ENCODE data around the gene PHOSPHO1. TPM values are rescaled to one million over a fixed set of nuclear protein-coding genes. Genes with fewer than 3 reads are reported as not detected.
A peak's percentile ranks its signal among the peaks of the same experiment; 100 is the strongest.

PHOSPHO1 gene
- total RNA-seq, 2 experiments from 2014 or later, result not detected

DNA sequence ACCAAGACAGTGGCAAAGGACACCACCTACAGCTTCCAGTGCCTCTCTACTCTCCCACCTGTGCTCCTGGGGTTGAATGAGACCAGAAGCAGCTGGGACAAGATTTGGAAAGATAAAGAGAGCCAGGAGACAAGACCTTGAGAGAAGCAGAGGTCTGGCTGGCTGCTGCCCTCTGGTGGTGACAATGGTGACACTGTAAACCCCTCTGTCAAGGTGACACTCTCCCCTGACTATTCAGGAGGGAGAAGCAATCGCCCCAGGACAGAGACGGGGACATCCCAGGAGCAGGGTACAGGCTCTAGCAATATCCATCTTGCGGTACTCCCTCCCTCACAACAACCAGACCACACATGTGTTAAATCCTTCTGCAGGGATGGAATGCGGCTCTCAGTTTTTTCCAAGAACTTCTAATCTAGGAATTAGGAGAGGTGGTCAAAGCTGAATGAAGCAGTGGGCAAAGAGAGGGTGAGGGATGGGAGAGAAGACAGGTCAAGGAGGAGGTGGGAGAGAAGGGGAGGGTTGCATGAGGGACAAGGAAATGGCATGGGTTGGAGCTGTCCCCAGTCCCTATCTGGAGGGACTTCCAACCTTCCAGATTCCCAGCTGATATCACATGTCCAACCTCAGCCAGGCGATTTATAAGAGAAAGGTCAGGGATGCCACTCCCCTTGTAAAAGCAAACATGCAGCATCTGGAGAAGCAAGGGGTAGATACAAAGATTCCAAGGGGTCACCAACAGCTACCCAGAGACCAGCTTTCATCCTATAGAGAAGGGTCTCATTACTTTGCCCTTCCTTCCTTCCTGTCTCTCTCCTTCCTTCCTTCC lies 2.9 kb downstream of the PHOSPHO1 start:
- Mint-ChIP-seq H3K4me1 (peaks cover 21% of the 10 kb centered on the region), H3K27ac (no peak overlapping the region)
- peak; percentile 45 for ATAC-seq

DNA sequence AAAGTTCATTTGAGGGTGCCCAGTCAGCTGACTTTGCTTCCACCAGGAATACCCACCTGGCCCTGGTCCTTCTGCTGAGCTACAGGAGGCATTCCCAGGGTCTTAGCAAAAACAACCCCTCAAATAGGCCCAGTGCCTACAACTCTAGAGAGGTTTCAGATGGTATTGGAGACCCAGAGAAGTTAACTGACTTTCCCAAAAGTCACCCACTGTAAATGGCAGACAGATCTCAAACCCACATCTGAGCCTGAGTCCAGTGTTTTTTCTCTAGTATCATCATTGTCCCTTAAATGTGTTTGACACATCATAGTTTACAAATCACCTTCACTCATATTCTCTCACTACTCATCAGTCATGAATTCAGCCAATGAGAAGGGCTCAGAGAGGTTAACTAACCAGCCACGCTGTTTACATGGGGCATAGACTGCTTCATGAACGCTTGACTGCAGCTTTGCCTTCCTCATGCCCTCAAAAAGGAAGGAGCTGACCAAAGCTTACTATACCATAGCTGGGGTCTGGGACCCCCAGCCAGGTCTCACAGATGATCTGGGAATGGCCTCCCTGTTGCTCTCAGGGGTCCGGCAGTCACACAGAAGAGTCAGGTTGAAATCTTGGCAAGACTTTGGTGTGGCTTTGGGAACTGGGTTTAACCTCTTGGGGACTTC lies 3.7 kb downstream of the PHOSPHO1 start:
- ATAC-seq, result no peak
- CTCF ChIA-PET, result interaction anchor here (0.7 to 7.0 kb wide), 20 partner anchors 9 to 478 kb away, joined by 3 to 61 read pairs (median 4); partner anchors contain the start of genes ABI3 and GNGT2
- intact Hi-C loops (cut with DNase I, micrococcal nuclease), result loop anchor here (1.0 to 5.0 kb wide), 4 partner anchors 16 to 65 kb away; partner anchors contain the start of genes ABI3 (in 1 of the 2) and GNGT2 (in 1 of the 2)
- POLR2A ChIA-PET, result interaction anchor here (0.5 to 0.7 kb wide), 2 partner anchors 9 to 34 kb away, joined by 3 read pairs; no protein-coding TSS in a partner anchor
- Mint-ChIP-seq H3K4me3 (no peak overlapping the region), H3K27ac (no peak overlapping the region), H3K9me3 (ENCODE audit: low read depth) (no peaks in the 10 kb centered on the region), H3K4me1 (peaks cover 21% of the 10 kb centered on the region), H3K36me3 (ENCODE audit: low read depth) (peaks cover 13% of the 10 kb centered on the region), H3K27me3 (peaks cover 25% of the 10 kb centered on the region)
- DNase-seq, result no peak

More for the DNA sequence above, 2.9 kb downstream of the PHOSPHO1 start:
- POLR2A ChIA-PET, result interaction anchor here (0.5 kb wide), 1 partner anchor 12 kb away, joined by 3 read pairs; no protein-coding TSS in a partner anchor
- H3K9me3 Mint-ChIP-seq (ENCODE audit: low read depth), result no peaks in the 10 kb centered on the region
- intact Hi-C loops (cut with DNase I, micrococcal nuclease), result loop anchor here (1.0 to 5.0 kb wide), 4 partner anchors 17 to 65 kb away; partner anchors contain the start of genes ABI3 (in 1 of the 2) and GNGT2 (in 1 of the 2)
- CTCF ChIA-PET, result interaction anchor here (0.5 to 7.0 kb wide), 26 partner anchors 9 to 987 kb away, joined by 3 to 61 read pairs (median 4); partner anchors contain the start of genes ABI3 and GNGT2
- DNase-seq, result peak; percentile 89
- no peak overlapping the region for H3K4me3 Mint-ChIP-seq
- peaks cover 25% of the 10 kb centered on the region for H3K27me3 Mint-ChIP-seq
- peaks cover 7% of the 10 kb centered on the region for H3K36me3 Mint-ChIP-seq (ENCODE audit: low read depth)

DNA sequence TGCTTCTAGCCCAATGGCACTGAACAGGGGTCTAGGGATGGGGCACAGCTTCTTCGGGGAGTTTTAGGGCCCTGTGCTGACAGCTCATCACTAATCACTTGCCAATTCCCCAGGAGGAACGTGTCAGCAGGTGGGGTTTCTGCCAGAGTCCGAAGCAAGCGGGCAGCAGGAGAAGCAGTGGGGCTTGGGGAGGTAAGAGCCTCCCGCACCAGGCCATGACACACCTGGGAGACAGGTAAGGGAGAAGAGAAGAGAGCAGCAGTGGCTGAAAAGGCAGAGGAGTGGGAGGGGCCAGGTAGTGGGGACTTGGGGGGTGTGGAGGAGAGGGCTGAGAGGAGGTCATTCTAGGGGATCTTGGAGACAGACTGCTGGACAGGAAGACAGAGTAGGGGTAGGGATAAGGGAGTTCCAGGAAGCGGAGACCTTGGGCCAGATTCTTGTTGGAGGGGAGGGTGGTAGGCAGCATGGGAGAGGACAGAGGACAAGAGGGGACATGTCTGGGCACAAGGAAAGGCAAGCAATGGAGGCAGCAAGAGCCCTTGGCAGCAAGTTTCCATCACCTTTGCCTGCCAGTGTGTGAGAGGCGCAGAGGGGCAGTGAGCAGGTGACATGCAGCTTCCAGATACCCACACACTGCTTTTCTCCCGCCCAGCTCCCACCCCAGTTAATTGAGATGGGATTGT lies 4.9 kb downstream of the PHOSPHO1 start:
- Mint-ChIP-seq H3K4me3 (no peak overlapping the region), H3K27ac (no peak overlapping the region)

DNA sequence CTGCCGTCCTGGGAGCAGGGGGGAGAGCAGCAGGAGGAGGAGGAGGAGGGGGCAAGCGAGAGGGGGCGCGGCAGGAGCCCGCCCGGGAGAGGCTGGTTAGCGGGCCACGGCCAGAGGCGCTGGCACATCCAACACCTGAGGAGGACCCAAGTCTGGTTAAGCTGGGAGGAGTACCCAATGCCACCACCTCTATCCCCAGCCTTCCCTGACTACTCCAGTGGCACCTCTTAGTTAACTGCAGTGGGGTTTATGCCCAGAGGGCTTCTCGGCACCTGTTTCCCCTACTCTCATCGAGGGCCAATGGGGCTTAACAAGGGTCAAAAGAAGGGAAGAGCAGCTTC lies 5.6 kb downstream of the PHOSPHO1 start:
- intact Hi-C loops (cut with DNase I, micrococcal nuclease), result loop anchor here in 1 of 2 experiments (5.0 kb wide), 1 partner anchor 67 kb away; no protein-coding TSS in a partner anchor
- peaks cover 21% of the 10 kb centered on the region for H3K36me3 Mint-ChIP-seq (ENCODE audit: low read depth)
- ChIA-PET CTCF (interaction anchor here (0.6 to 5.1 kb wide), 12 partner anchors 10 to 605 kb away, joined by 3 to 61 read pairs (median 4); partner anchors contain the start of genes ABI3 and GNGT2), POLR2A (no interaction called here)
- H3K27me3 Mint-ChIP-seq, result peaks cover 22% of the 10 kb centered on the region
- H3K27ac Mint-ChIP-seq, result no peak overlapping the region
- ATAC-seq (no peak), DNase-seq (no peak)
- peaks cover 17% of the 10 kb centered on the region for H3K4me1 Mint-ChIP-seq
- peak overlapping the region; percentile 42 for H3K4me3 Mint-ChIP-seq
- H3K9me3 Mint-ChIP-seq (ENCODE audit: low read depth), result no peaks in the 10 kb centered on the region

More for the DNA sequence above, 4.9 kb downstream of the PHOSPHO1 start:
- DNase-seq (no peak), ATAC-seq (no peak)
- Mint-ChIP-seq H3K9me3 (ENCODE audit: low read depth) (no peaks in the 10 kb centered on the region), H3K4me1 (peaks cover 17% of the 10 kb centered on the region), H3K36me3 (ENCODE audit: low read depth) (peaks cover 17% of the 10 kb centered on the region), H3K27me3 (peaks cover 22% of the 10 kb centered on the region)
- intact Hi-C loops (cut with DNase I, micrococcal nuclease), result loop anchor here in 1 of 2 experiments (2.0 to 5.0 kb wide), 3 partner anchors 15 to 67 kb away; partner anchors contain the start of genes ABI3 and GNGT2
- POLR2A ChIA-PET, result interaction anchor here (0.7 kb wide), 1 partner anchor 33 kb away, joined by 3 read pairs; no protein-coding TSS in a partner anchor
- CTCF ChIA-PET, result interaction anchor here (0.6 to 7.0 kb wide), 9 partner anchors 11 to 604 kb away, joined by 3 to 61 read pairs (median 6); partner anchors contain the start of genes ABI3 and GNGT2

DNA sequence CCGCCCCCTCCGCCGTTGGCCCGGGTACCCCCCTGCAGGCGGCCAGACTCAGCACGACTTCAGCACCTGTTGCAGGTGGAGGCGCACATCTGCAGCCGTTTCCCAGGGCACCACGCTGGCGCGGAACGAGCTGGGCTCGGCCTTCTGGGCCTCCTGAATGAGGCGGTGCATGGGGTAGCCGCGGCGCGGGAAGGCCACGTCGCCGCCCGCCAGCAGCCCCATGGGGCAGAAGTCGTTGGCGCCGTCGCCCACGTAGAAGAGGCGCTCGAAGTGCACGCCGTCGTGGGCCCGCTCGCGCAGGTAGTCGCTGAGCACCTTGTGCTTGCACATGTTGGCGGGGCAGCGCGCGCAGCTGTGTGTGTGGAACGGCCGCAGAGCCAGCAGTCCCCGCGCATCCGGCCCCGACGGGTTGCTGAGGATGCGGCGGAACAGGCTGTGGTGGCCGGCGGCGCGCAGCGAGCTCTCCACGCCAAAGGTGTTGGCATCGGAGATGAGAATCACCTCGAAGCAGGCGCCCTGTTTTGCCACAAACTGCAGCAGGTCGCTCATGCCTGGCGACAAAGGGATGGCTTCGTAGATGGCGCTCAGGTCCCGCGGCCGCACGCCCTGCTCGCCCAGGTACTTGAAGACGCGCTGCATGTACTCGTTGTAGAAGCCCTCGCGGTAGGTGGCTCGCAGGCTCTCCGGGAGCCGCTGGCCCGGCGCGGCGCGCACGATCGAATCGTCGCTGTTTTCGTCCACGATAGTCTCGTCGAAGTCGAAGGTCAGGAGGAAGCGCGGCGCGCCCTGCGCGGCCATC lies 6.2 kb downstream of the PHOSPHO1 start:
- peak overlapping the region; percentile 42 for H3K4me3 Mint-ChIP-seq
- peaks cover 25% of the 10 kb centered on the region for H3K36me3 Mint-ChIP-seq (ENCODE audit: low read depth)
- DNase-seq, result peak; percentile 73
- intact Hi-C loops (cut with DNase I, micrococcal nuclease), result no loop called here
- ATAC-seq, result peak; percentile 45
- no peak overlapping the region for H3K27ac Mint-ChIP-seq
- H3K9me3 Mint-ChIP-seq (ENCODE audit: low read depth), result no peaks in the 10 kb centered on the region
- H3K27me3 Mint-ChIP-seq, result peaks cover 18% of the 10 kb centered on the region
- peaks cover 21% of the 10 kb centered on the region for H3K4me1 Mint-ChIP-seq
- POLR2A ChIA-PET, result interaction anchor here (0.6 kb wide), 1 partner anchor 338 kb away, joined by 6 read pairs; no protein-coding TSS in a partner anchor
- CTCF ChIA-PET, result interaction anchor here (0.5 to 5.1 kb wide), 16 partner anchors 9 to 833 kb away, joined by 3 to 61 read pairs (median 4); partner anchors contain the start of genes ABI3 and GNGT2

DNA sequence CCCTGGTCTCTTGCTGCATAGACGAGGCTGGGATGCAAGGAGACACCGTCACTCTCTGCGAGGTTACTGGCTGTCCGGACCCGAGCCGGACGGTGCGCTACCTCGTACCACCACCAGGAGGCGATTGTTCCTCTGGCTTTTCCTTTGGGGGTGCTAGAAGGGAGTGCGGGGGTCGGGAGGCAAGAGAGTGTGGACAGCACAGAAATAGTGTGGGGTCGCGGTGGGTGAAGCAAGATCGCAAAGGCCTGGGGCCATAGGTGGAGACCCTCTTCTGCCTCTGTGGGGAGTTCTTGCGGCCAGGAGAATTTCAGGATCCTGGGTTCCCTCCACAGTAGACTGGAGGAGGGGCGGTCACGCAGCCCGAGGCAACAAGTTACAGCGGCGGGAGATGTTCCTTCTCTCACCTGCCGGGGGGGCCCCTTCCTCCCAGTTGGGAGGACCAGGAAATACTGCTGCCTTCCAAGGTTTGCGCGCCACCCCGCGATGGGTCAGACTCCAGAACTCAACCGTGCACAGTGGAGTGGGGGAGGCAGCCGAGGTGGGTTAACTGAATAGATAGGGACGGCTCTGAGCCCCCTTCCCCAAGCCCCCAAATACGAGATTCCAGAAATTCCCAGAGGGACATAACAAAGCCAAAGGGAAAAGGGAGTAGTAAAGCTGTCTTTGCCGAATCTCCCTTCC lies 6.9 kb downstream of the PHOSPHO1 start:
- H3K36me3 Mint-ChIP-seq (ENCODE audit: low read depth), result peaks cover 31% of the 10 kb centered on the region
- ATAC-seq, result peak; percentile 45
- ChIA-PET POLR2A (interaction anchor here (0.6 kb wide), 1 partner anchor 339 kb away, joined by 6 read pairs; no protein-coding TSS in a partner anchor), CTCF (interaction anchor here (0.7 to 5.1 kb wide), 13 partner anchors 9 to 832 kb away, joined by 3 to 61 read pairs (median 4); partner anchors contain the start of genes ABI3 and GNGT2)
- no peaks in the 10 kb centered on the region for H3K9me3 Mint-ChIP-seq (ENCODE audit: low read depth)
- H3K27ac Mint-ChIP-seq, result peak overlapping the region; percentile 35
- peak; percentile 82 for DNase-seq
- intact Hi-C loops (cut with DNase I, micrococcal nuclease), result loop anchor here in 1 of 2 experiments (1.0 kb wide), 1 partner anchor 31 kb away; no protein-coding TSS in a partner anchor
- peak overlapping the region; percentile 42 for H3K4me3 Mint-ChIP-seq
- peaks cover 28% of the 10 kb centered on the region for H3K4me1 Mint-ChIP-seq
- peaks cover 14% of the 10 kb centered on the region for H3K27me3 Mint-ChIP-seq

DNA sequence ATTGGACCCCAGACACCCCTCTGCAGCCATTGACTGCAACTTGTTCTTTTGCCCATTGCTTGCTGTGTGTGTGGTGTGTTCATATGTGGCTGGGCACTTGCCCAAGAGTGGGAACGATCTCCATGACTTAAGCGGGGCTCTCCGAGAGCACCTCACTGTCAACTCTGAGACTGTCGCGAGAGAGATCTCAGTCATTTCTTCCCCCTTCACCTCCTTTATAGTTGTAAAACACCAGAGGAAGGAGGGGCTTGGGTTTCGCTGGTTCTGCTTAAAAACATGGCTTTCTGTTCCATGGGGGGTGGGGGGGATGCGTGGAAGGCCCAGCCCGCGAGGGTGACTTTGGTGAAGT lies 7.4 kb downstream of the PHOSPHO1 start:
- ChIA-PET CTCF (interaction anchor here (1.2 to 2.0 kb wide), 6 partner anchors 11 to 68 kb away, joined by 4 to 12 read pairs (median 4); no protein-coding TSS in a partner anchor), POLR2A (no interaction called here)
- peak; percentile 5 for ATAC-seq
- peak overlapping the region; percentile 42 for H3K4me3 Mint-ChIP-seq
- intact Hi-C loops (cut with DNase I, micrococcal nuclease), result loop anchor here in 1 of 2 experiments (1.0 kb wide), 1 partner anchor 31 kb away; no protein-coding TSS in a partner anchor
- H3K9me3 Mint-ChIP-seq (ENCODE audit: low read depth), result no peaks in the 10 kb centered on the region
- peaks cover 34% of the 10 kb centered on the region for H3K4me1 Mint-ChIP-seq
- peak overlapping the region; percentile 35 for H3K27ac Mint-ChIP-seq
- peaks cover 14% of the 10 kb centered on the region for H3K27me3 Mint-ChIP-seq
- H3K36me3 Mint-ChIP-seq (ENCODE audit: low read depth), result peaks cover 34% of the 10 kb centered on the region
- no peak for DNase-seq

DNA sequence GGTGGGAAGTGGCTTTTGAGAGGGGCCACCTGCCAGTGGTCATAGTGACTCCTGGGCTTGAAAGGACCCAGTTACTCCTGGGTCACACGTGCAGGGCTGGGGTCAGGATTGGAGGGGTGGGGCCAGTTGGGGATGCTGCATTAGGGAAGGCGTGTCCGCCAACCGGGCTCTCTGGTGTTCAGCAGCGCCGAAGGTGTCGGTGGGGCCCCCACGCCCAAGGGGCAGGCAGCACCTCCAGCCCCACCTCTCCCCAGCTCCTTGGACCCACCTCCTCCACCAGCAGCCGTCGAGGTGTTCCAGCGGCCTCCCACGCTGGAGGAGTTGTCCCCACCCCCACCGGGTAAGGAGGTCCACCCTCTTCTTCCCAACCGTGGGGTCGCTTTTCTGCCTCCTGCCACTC lies 10.6 kb downstream of the PHOSPHO1 start:
- CTCF ChIA-PET, result no interaction called here
- intact Hi-C loops (cut with DNase I, micrococcal nuclease), result loop anchor here (2.0 kb wide), 1 partner anchor 27 kb away; no protein-coding TSS in a partner anchor
- DNase-seq (no peak), ATAC-seq (no peak)
- H3K9me3 Mint-ChIP-seq (ENCODE audit: low read depth), result no peaks in the 10 kb centered on the region
- H3K27ac Mint-ChIP-seq, result no peak overlapping the region
- H3K4me1 Mint-ChIP-seq, result peaks cover 56% of the 10 kb centered on the region
- H3K4me3 Mint-ChIP-seq, result no peak overlapping the region
- H3K27me3 Mint-ChIP-seq, result peaks cover 3% of the 10 kb centered on the region
- peaks cover 55% of the 10 kb centered on the region for H3K36me3 Mint-ChIP-seq (ENCODE audit: low read depth)
- POLR2A ChIA-PET, result no interaction called here
